Coronary artery (tissue), 2 donors: ENCODE data around the gene ECD.

Experiments
- DNase-seq: peaks from one replicate; pipeline ENCODE4 v3.0.0-alpha.2; 2017; ENCODE audit warnings: low spot score
- H3K27ac ChIP-seq, 2 donors: fragments of 200-600 bp; sonication (generic); one replicate each; pipeline ENCODE4 v1.5.1; 2016 to 2019
- H3K4me3 ChIP-seq: fragments of 200-600 bp; sonication (generic); 2 replicates; pipeline ENCODE4 v1.5.1; 2016; ENCODE audit warnings: mild to moderate bottlenecking, moderate library complexity
- CTCF ChIP-seq: fragments of 200-600 bp; sonication (generic); IDR thresholded peaks from one replicate; pipeline ENCODE4 v1.5.1; 2019; ENCODE audit warnings: antibody characterized with exemption

ECD gene

GRCh38 chr10:73139251-73139650 is 28.6 kb downstream of the ECD start:
- no peak for DNase-seq

GRCh38 chr10:73136627-73137026 is 31.2 kb downstream of the ECD start:
- no peak overlapping the region for H3K27ac ChIP-seq
- no peak for DNase-seq
- no peak overlapping the region for H3K4me3 ChIP-seq
- TF ChIP-seq CTCF, result no peak

More at GRCh38 chr10:73139251-73139650, 28.6 kb downstream of the ECD start:
- no peak for TF ChIP-seq CTCF
- Histone ChIP-seq H3K27ac (no peak overlapping the region), H3K4me3 (no peak overlapping the region)

- no peak overlapping the region for H3K27ac ChIP-seq
- no peak for TF ChIP-seq CTCF
- no peak for DNase-seq
- no peak overlapping the region for H3K4me3 ChIP-seq
These were observed 33.1 kb downstream of the ECD start for GRCh38 chr10:73134727-73135126.

DNA sequence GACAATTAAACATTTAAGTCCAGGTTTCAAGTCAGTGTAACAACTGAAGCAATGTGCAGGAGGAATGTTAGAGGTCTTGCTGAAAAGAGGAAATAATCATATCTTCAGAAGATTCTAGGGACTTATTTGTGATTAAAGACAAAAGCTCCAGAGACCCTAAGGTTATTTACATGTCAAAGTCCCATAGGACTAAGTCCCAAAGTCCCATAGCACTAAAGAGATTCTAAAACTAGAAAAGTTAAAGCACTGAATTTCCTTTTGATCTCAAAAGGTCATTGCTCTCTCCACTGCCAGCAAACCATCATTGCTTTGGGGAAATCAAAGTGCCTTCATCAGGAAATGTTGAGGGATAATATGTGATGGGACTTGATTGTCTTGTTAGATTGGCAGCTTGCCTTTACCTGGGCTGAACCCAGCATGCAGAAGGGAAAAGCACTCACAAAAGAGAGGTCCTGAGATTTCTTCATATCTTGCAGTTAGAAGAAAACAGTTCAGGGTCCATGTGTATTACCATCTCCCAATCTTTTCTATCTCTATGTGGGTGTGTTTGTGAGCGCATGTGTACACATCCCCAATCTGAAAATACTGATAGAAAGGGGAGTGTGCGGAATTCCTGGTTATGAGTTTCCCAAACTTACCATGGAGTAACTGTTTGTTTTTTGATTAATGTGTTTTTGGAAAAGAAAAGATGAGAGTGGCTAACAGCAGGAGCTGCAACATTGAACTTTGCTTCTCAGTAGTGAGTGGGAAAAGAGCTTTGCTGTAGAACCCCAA is 35.7 kb downstream of the ECD start:
- no peak overlapping the region for H3K27ac ChIP-seq
- no peak for TF ChIP-seq CTCF
- DNase-seq, result no peak

DNA sequence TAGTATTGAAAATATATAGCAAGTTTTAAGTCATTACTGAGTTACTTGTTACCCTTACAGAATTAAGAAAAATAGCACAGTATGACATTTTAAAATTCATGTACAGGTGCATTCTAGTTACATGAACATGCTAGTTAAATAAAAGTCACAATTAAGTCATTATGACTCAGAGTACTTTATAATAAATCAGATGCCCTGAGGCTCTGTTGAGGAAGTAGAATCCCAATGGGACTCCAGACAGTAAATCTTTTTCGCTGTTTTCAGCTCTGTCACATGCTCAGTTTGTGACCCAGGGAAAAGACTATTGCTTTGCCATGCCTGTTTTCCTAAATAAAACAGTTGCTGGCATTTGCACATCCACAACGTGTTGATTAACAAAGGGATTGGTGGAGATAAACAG is 36.5 kb downstream of the ECD start:
- H3K27ac ChIP-seq, result no peak overlapping the region
- H3K4me3 ChIP-seq, result no peak overlapping the region
- no peak for TF ChIP-seq CTCF
- no peak for DNase-seq

More for the DNA sequence above, 35.7 kb downstream of the ECD start:
- no peak overlapping the region for H3K4me3 ChIP-seq

- no peak overlapping the region for H3K27ac ChIP-seq
- no peak overlapping the region for H3K4me3 ChIP-seq
- no peak for TF ChIP-seq CTCF
- no peak for DNase-seq
These were observed 41.5 kb downstream of the ECD start for GRCh38 chr10:73126343-73126742.

DNA sequence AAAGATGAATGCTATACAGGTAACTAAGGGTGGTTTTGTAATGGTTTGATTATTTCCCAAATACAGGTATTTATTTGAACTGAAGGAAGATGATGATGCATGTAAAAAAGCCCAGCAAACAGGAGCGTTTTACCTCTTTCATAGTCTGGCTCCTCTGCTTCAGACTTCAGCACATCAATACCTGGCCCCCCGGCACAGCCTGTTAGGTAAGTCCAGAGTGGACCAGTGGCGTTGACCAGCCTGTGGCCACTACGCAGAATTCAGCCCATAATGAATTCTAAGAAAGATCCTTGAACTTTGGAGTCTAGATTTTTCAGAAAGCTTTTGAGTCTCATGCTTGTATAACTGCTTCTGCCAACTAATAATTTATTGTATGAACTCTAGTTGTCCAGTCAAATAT is 47.9 kb downstream of the ECD start:
- no peak for DNase-seq
- no peak for TF ChIP-seq CTCF
- Histone ChIP-seq H3K27ac (no peak overlapping the region), H3K4me3 (no peak overlapping the region)
